Stimulated activated CD8-positive, alpha-beta memory T cell treated with anti-CD3 and anti-CD28 coated beads, Interleukin-7, amount 100 ng/mL, for 48 hours (primary cell): ENCODE results near the gene TMEM52.
A peak's percentile ranks its signal among the peaks of the same experiment; 100 is the strongest.

Source experiments
- DNase-seq, 2 donors: peaks; one replicate each; pipeline ENCODE4 v3.0.0-alpha.2; 2020; ENCODE audit warnings: low read depth in 1 of 2; ENCODE audit errors: extremely low read depth in 1 of 2

Gene TMEM52

DNA sequence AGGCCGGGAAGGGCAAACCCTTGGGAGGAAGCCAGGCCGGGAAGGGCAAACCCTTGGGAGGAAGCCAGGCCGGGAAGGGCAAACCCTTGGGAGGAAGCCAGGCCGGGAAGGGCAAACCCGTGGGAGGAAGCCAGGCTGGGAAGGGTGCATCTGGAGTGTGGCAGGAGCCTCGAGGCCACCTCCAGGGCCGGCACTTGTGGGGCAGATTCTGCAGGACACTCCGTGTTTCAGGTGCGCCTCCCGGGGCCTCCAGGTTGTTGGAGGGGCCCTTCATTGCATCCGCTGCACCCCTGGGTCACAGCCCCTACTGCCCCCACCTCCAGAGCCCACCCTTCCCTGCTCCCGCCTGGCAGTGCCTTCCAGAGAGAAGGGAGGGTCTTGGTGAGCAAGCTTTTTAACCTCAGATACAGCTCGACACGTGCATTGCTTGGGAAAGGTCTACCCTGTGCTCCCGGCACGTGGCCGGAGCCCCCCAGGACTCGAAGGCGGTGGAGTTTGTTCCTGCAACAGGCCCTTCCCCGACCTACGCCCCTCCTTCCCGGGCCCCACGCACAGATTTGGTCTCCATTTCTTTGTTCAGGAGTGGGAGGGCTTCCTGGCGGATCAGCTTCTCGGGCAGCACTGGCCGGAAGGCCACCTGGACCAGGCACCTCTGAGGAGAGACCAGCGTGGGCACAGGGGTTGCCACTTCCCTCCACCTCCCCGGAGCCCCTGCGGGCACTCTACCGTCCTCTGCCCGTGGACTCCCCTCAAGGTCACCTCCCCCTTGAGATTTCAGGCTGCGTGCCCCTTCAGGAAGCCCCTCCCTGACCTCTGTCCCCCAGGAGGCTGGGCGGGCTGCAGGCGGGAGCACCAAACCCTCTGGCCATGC is 9.4 kb upstream of the TMEM52 start:
- DNase-seq = no peak

DNA sequence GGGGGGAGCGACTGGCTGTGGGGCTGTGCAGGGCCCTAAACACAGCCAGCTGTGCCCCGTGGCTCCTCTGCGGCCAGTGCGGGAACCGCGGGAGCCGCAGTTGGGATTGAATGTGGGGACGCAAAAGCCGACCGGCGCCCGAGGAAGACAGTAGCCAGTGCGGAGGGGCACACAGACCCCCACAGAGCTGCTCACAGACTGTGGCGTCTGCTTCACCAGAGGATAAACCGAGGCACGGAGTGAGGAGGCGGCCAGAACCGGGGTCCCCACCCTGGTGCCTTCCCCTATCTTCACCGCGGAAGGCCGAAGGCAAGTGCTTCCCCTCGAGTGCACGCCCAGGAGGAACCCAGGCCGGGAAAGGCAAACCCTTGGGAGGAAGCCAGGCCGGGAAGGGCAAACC is 8.7 kb upstream of the TMEM52 start:
- DNase-seq = no peak

GRCh38 chr1:1926886-1927660 is 8.0 kb upstream of the TMEM52 start:
- no peak for DNase-seq

DNA sequence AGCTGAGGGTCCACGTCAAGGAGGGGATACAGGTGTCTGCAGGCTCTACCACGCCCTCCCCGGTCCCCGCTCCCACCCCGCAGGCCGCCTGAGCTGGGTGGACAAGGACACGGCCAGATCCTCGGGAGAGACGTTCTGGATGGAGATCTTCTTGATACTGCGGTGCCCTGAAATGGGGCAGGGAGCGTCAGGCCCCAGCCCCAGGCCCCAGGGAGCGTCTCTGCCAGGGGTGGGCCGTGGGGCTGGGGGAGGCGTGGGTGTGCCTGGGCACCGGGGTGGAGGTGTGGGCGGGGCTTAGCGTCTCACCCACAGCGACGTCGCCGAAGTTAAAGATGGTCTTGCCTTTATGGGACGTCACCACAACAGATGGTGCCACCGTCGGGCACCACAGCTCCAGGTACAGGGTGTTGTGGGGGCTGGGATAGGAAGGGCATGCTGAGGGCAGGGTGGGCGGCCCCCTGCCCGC is 7.3 kb upstream of the TMEM52 start:
- DNase-seq = no peak

GRCh38 chr1:1925437-1926345 is 6.6 kb upstream of the TMEM52 start:
- no peak for DNase-seq

DNA sequence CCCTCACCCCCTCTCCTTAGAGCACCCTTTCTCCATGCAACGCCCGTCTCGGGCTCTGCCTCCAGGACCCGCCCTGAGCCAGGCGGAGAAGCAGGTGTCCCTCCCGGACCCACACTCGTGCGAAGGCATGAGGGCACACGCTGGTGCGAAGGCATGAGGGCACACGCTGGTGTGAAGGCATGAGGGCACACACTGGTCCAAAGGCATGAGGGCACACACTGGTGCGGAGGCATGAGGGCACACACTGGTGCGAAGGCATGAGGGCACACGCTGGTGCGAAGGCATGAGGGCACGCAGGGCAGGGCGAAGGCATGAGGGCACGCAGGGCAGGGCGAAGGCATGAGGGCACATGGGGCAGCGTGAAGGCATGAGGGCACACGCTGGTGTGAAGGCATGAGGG is 5.8 kb upstream of the TMEM52 start:
- DNase-seq = no peak

DNA sequence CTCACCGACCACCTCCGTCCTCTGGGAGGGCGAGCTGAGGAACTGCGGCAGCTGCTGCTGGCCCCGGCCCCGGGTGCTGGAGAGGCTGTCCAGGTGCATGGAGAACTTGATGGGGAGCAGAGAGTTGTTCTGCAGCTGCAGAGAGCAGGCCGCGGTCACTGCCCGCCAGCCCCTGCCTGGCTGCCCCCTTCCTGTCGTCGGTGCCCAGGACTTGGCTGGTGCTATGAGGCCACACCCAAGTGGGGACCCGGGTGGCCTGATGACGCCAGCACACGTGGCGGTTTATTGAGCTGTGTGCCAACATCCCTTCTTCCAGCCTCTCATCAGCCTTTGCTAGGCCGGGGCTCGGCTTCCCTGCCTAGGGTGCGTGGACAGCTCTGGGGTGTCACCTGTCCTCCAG is 5.3 kb upstream of the TMEM52 start:
- DNase-seq = no peak

DNA sequence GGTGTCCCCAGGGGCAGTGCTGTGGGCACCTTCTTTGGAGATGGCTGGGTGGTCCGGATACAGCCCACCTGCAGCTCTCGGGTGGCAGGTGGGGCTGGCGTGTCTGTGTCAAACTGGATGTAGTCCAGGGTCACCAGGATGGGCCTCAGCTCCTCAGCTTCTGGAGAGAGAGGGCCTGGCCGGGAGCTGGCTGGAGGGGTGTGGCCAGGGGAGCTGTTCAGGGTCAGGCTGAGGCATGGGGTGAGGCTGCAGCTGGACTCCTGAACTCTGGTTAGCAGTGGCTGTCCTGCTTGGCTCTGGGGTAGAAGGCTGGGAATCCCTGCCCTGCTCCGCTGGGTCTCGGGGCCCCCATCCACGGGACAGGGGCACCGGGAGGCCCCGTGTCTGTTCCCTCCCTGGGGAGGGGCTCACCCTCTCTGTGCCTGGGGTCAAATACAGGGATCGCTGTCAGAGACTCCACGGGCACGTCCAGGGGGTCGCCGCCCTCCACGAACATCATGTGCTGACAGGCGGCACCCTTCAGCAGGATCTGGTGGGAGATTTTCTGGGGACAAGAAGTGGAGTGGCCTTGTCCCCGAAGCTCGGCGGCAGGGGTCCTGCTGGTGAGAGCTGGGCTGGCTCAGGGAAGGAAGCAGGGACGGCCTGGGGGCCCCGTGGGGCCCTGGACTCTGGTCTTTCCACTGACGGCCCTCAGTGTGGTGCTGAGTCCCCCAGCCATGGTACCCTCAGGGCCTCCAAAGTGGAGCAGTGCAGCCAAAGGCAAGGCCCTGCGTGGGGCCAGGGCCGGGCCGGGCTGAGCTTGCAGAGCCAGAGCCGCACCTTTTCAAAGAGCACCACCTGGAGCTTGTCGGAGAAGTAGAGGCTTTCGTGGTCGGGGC is 4.1 kb upstream of the TMEM52 start:
- no peak for DNase-seq

DNA sequence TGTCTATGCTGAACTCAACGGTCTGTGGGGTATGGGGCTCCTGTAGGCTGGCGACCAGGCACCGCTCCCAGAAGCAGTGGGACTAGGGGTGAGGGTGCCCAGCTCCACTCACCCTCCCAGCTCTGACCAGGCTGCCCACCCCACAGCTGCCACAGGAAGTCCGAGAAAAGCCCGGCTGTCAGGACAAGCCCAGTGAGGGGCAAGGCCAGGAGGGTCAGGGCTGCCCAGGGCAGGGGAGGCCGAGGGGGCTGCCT is 3.5 kb upstream of the TMEM52 start:
- DNase-seq = no peak

- DNase-seq = no peak
Observed at GRCh38 chr1:1921901-1922701, 3.0 kb upstream of the TMEM52 start.

GRCh38 chr1:1921459-1921862 is 2.4 kb upstream of the TMEM52 start:
- no peak for DNase-seq

GRCh38 chr1:1920608-1921458 is 1.8 kb upstream of the TMEM52 start:
- no peak for DNase-seq

GRCh38 chr1:1920057-1920607 is 1.1 kb upstream of the TMEM52 start:
- no peak for DNase-seq

DNA sequence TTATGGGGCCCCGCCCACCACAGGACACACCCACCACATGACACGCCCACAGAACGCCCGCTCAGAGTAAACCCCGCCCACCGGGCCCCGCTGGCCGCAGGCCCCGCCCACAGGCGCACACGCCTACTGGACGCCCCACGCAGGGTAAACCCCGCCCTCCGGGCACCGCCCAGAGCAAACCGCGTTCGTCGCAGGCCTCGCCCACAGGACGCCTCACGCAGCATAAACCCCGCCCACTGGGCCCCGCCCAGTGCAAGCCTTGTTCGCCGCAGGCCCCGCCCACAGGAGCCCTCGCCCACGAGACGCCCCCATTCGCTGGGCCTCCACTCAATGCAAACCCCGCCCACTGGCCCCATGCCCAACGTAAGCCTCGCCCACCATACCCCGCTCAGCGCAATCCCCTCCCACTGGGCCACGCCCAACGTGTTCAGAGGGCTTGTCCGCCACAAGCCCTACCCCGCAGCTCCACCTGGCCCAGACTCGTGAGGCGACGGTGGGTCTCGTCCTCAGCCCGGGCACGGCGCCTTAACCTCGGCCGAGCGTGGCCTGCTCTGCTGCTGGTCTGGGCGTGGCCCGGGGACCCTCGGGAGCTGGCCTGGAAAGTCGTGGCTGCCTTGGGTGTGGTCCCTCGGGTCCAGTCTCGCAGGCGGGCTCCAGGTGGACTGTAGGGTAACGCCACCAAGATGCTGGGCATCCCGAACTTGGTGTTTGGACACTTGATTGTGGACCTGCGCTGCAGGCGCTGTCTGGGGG is 401 bp upstream of the TMEM52 start:
- DNase-seq = peak; percentile 97 to 99

DNA sequence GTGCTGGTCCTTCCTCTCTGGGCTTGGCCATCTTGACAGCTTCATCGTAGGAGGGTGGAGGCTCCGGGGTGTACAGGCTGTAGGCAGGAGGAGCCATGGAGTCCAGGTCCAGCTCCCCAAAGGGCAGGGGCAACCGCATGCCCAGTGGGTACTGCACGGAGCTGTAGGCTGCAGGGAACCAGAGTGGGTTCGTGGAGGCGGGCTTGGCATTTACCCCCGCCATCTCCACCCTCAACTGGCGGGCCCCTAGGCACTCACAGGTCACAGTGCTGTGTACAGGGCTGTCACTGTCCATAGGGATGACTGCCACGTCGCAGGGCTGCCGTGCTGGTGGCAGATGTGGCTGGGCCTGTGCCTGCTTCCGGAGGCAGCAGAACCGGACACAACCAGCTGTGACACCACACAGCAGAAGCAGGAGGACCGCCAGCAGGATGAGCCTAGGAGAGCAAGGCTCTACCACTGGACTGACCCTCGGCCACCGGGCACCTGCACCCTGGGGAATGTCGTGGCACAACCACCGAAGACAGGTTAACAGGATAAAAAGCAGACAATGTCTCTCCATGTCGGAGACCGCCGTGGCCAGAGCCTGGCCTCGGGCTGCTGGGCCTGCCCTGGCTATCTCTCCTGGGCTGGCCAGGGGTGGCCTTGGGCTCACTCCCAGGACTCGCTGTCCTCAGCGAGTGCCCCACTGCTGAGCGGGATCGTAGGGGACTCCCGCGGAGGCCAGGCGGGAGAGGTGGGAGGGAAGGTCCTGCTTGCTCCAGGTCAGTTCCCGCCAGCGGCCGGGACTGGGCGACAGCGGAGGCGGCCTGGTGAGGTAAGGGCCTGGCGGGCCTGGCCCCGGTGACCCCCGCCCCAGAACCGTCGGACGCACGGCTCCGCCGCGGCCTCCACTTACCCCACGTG is 831 bp downstream of the TMEM52 start:
- DNase-seq = no peak

DNA sequence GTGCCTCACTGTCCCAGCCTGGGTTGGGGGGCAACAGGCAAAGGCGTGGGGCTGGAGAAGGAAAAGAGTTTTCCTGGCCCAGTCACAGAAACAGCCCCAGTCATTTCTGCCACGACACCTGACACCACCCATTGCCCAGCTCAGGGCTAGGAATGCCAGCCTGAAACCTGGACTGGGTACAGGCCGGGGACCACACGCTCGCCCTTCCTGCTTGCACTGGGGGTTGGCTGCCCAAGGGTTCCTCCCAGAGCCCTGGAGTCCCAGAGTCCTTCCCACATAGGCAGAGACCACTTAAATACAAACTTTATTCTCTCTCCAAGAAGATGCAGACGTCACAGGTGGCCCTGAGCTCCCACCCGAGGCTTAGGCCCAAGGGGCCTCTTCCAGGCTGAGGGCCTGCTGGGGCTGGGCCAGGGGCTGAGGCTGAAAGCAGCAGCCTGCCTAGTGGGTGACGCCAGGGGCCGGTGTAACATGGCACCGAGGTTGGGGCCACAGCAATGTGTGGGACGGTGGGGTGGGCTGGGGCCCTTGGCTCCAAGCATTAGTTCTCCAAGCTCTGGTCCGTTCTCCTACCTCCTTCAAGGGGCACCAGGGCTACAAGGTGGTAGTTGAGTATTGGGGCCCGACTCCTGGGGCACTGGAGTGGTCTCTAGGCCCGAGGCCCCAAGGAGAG is 1.6 kb downstream of the TMEM52 start:
- DNase-seq = no peak
